HG02943 (cell line): ENCODE results near the gene FNBP1L.

Experiments
- ATAC-seq: cut with Tn5 transposase; IDR thresholded peaks from one replicate; pipeline ENCODE4 v1.9.1; 2021; ENCODE audit warnings: mild to moderate bottlenecking, low read depth, moderate library complexity; ENCODE audit not compliant: unreplicated experiment

Gene FNBP1L

GRCh38 chr1:93603601-93604000 lies 155.7 kb downstream of the FNBP1L start:
- no peak for ATAC-seq
